ENCODE measurements around the gene CLEC2B. TPM values are rescaled to one million over a fixed set of nuclear protein-coding genes. Genes with fewer than 3 reads are reported as not detected.

CLEC2B gene
- total RNA-seq, 1 experiment from 2014 or later, result not detected

- Histone ChIP-seq H2BK5ac (ENCODE audit: insufficient read length, low read length) (no peak overlapping the region), H2BK12ac (ENCODE audit: insufficient read length, low read depth, low read length) (no peak overlapping the region), H3T11ph (ENCODE audit: low read length) (no peak overlapping the region), H3K18ac (ENCODE audit: insufficient read length, low read depth, low read length) (no peak overlapping the region), H3K4me2 (ENCODE audit: insufficient read depth, insufficient read length, low read length) (no peak overlapping the region), H3K23ac (ENCODE audit: insufficient read length, low read depth, low read length) (no peak overlapping the region), H2BK20ac (ENCODE audit: low read depth, low read length, poor library complexity, severe bottlenecking) (no peak overlapping the region), H4K5ac (ENCODE audit: insufficient read length, low read depth, low read length) (no peak overlapping the region), H4K8ac (replicated peaks; ENCODE audit: insufficient read length, low read depth, low read length) (no peak overlapping the region), H3K9ac (ENCODE audit: extremely low read depth, insufficient read length, low read length) (no peak overlapping the region), H3K56ac (ENCODE audit: insufficient read length, low read depth, low read length) (no peak overlapping the region), H2BK15ac (ENCODE audit: low read depth, low read length) (no peak overlapping the region), H3K4ac (ENCODE audit: low read depth, low read length) (no peak overlapping the region), H3K27me3 (ENCODE audit: insufficient read depth, low read length) (no peaks in the 10 kb centered on the region), H3K27ac (ENCODE audit: insufficient read length, low read depth, low read length) (no peak overlapping the region), H2BK120ac (ENCODE audit: low read depth, low read length, poor library complexity, severe bottlenecking) (no peak overlapping the region), H2AFZ (ENCODE audit: low read length) (no peak overlapping the region), H3K9me3 (ENCODE audit: control insufficient read depth, low read depth, low read length) (no peaks in the 10 kb centered on the region), H3K23me2 (ENCODE audit: insufficient read length, low read depth, low read length, poor library complexity, severe bottlenecking) (no peaks in the 10 kb centered on the region), H3K4me1 (ENCODE audit: insufficient read depth, low read length) (no peaks in the 10 kb centered on the region; the same call in 1 of the 2 replicates), H3K79me1 (ENCODE audit: insufficient read depth, low read depth, low read length, poor library complexity, severe bottlenecking) (no peaks in the 10 kb centered on the region), H3K79me2 (ENCODE audit: insufficient read depth, low read length) (no peaks in the 10 kb centered on the region), H4K20me1 (ENCODE audit: control insufficient read depth, insufficient read depth, insufficient read length) (peaks cover 2% of the 10 kb centered on the region), H3K14ac (ENCODE audit: insufficient read depth, low read length) (no peak overlapping the region), H2AK5ac (ENCODE audit: insufficient read length, low read length) (no peak overlapping the region), H4K91ac (ENCODE audit: insufficient read length, low read depth, low read length) (no peak overlapping the region)
- no peaks in the 10 kb centered on the region; a peak in 1 of 5 replicates for H3K9me3 Mint-ChIP-seq
- H3K4me3 Mint-ChIP-seq, result no peak overlapping the region
- no peaks in the 10 kb centered on the region for H3K36me3 Mint-ChIP-seq (ENCODE audit: insufficient read depth in 1 of 3, low read depth in 3 of 3)
- no CpG with 5 or more reads among the region's 2 CpGs for WGBS (ENCODE audit: extremely low coverage, insufficient read length, low lambda C conversion rate)
- no peak for TF ChIP-seq CTCF (conservative IDR thresholded peaks at IDR 0.05)
- no peak for DNase-seq
- peaks cover 24 to 27% of the 10 kb centered on the region in 2 experiments for H3K4me1 Mint-ChIP-seq
- H3K27ac Mint-ChIP-seq, result no peak overlapping the region
- H3K27me3 Mint-ChIP-seq (ENCODE audit: low read depth), result no peaks in the 10 kb centered on the region; the same call in 1 of the 2 replicates
Observed at GRCh38 chr12:9870286-9870866, 1.2 kb upstream of the CLEC2B start.

All from H9 (cell line).